ENCODE data around the gene P3H3.

DNA sequence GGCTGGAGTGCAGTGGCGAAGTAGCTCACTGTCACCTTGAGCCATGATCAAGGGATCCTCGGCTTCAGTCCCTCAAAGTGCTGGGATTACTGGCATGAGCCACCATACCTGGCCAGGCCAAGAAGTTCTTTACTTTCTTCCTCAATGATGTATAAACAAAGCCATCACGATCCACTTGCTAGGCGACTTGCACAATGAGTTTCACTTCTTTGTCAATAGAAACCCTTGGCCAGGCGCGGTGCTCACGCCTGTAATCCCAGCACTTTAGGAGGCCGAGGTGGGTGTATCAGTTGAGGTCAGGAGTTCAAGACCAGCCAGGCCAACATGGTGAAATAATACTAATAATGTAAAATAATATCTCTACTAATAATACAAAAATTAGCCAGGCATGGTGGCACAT, 59.3 kb downstream of the P3H3 start:
- TF ChIP-seq, protein P1, sequence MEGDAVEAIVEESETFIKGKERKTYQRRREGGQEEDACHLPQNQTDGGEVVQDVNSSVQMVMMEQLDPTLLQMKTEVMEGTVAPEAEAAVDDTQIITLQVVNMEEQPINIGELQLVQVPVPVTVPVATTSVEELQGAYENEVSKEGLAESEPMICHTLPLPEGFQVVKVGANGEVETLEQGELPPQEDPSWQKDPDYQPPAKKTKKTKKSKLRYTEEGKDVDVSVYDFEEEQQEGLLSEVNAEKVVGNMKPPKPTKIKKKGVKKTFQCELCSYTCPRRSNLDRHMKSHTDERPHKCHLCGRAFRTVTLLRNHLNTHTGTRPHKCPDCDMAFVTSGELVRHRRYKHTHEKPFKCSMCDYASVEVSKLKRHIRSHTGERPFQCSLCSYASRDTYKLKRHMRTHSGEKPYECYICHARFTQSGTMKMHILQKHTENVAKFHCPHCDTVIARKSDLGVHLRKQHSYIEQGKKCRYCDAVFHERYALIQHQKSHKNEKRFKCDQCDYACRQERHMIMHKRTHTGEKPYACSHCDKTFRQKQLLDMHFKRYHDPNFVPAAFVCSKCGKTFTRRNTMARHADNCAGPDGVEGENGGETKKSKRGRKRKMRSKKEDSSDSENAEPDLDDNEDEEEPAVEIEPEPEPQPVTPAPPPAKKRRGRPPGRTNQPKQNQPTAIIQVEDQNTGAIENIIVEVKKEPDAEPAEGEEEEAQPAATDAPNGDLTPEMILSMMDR (IDR thresholded peaks at IDR 0.05) = no peak
- no peak for TF ChIP-seq POLR2A (IDR thresholded peaks at IDR 0.05)
